H1 (cell line): ENCODE data around the gene CHRM4.

ENCODE experiments used
- CREB1 ChIP-seq: IDR thresholded peaks from 2 replicates; pipeline ENCODE4 v1.6.1; 2012; ENCODE audit warnings: inconsistent platforms
- CTCF ChIP-seq, 3 experiments: IDR thresholded peaks; 1 replicate in 2 of 3; 2 replicates in 1 of 3; pipeline versions ENCODE4 v1.5.1 to v1.6.1; 2011; ENCODE audit warnings: low read length in 3 of 3, mild to moderate bottlenecking in 3 of 3, inconsistent platforms in 2 of 3, low read depth in 1 of 3, moderate library complexity in 1 of 3; ENCODE audit not compliant: insufficient read depth in 1 of 3; ENCODE audit errors: control extremely low read depth in 1 of 3
- FOSL1 ChIP-seq: IDR thresholded peaks from 2 replicates; pipeline ENCODE4 v1.6.1; 2011; ENCODE audit warnings: mild to moderate bottlenecking, low read depth, low read length, moderate library complexity; ENCODE audit not compliant: insufficient read depth
- MAFK ChIP-seq: IDR thresholded peaks from 2 replicates; pipeline ENCODE4 v1.6.1; 2012; ENCODE audit warnings: low read depth, mild to moderate bottlenecking, improper control_type of control experiment, low read length
- POLR2A ChIP-seq, 2 experiments: IDR thresholded peaks; 1 replicate in 1 of 2; 2 replicates in 1 of 2; pipeline ENCODE4 v1.6.1; 2011; ENCODE audit warnings: low read depth in 2 of 2, low read length in 2 of 2, mild to moderate bottlenecking in 2 of 2; ENCODE audit errors: control extremely low read depth in 1 of 2
- POLR2AphosphoS5 ChIP-seq: IDR thresholded peaks from 2 replicates; pipeline ENCODE4 v1.6.1; 2011; ENCODE audit warnings: low read depth, low read length
- RFX5 ChIP-seq: IDR thresholded peaks from 2 replicates; pipeline ENCODE4 v1.6.1; 2011; ENCODE audit warnings: low read depth, low read length, improper control_type of control experiment, borderline replicate concordance
- YY1 ChIP-seq: IDR thresholded peaks from 2 replicates; pipeline ENCODE4 v1.6.1; 2011; ENCODE audit warnings: low read depth, mild to moderate bottlenecking, low read length
- ZNF274 ChIP-seq: IDR thresholded peaks from 2 replicates; pipeline ENCODE4 v1.7.0; 2012; ENCODE audit warnings: low read length, borderline replicate concordance; ENCODE audit errors: extremely low read depth

GRCh38 chr11:46357483-46357936 lies 34.1 kb downstream of the CHRM4 start:
- no peak for TF ChIP-seq CTCF (IDR thresholded peaks at IDR 0.05; ENCODE audit: control extremely low read depth in 1 of 3, insufficient read depth in 1 of 3, low read depth in 1 of 3, low read length in 3 of 3)
- no peak for TF ChIP-seq CREB1
- TF ChIP-seq YY1, result no peak
- TF ChIP-seq RFX5, result no peak
- no peak for TF ChIP-seq POLR2A (IDR thresholded peaks at IDR 0.05; ENCODE audit: control extremely low read depth in 1 of 2, low read depth in 2 of 2, low read length in 2 of 2)
- TF ChIP-seq MAFK, result no peak
- no peak for TF ChIP-seq ZNF274
- TF ChIP-seq POLR2AphosphoS5, result no peak
- TF ChIP-seq FOSL1, result no peak
